ENCODE measurements around the gene CEMP1. TPM values are rescaled to one million over a fixed set of nuclear protein-coding genes. Genes with fewer than 3 reads are reported as not detected.

Gene CEMP1
- total RNA-seq, 2 donors from 2014 or later: 0.52 to 1.3 TPM

DNA sequence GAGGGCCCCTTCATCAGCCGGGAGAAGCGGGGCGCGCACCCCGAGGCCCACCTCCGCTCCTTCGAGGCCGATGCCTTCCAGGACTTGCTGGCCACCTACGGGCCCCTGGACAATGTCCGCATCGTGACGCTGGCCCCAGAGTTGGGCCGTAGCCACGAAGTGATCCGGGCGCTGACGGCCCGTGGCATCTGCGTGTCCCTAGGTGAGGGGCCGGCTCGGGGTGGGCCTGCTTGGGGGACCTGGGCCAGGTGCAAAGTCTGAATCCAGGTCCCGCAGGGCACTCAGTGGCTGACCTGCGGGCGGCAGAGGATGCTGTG lies 3.5 kb downstream of the CEMP1 start:
- no peak for DNase-seq
- no peak overlapping the region for H3K27ac ChIP-seq
- peaks cover 0 to 1% of the 10 kb centered on the region in 2 donors for H3K36me3 ChIP-seq (replicated peaks in 1 of 2; ENCODE audit: insufficient read depth in 1 of 2, low read depth in 2 of 2)
- intact Hi-C loops (cut with DNase I): no loop called here
- 93 to 98% methylated on average over 11 to 23 of the region's 24 CpGs for WGBS, 2 donors
- peaks cover 9% of the 10 kb centered on the region for H3K4me1 ChIP-seq
- H3K4me3 ChIP-seq: no peak overlapping the region
- TF ChIP-seq CTCF (IDR thresholded peaks at IDR 0.05) (no peak), POLR2A (IDR thresholded peaks at IDR 0.05) (no peak)
- no peak for ATAC-seq
- no peaks in the 10 kb centered on the region for H3K9me3 ChIP-seq
- no peaks in the 10 kb centered on the region for H3K27me3 ChIP-seq

DNA sequence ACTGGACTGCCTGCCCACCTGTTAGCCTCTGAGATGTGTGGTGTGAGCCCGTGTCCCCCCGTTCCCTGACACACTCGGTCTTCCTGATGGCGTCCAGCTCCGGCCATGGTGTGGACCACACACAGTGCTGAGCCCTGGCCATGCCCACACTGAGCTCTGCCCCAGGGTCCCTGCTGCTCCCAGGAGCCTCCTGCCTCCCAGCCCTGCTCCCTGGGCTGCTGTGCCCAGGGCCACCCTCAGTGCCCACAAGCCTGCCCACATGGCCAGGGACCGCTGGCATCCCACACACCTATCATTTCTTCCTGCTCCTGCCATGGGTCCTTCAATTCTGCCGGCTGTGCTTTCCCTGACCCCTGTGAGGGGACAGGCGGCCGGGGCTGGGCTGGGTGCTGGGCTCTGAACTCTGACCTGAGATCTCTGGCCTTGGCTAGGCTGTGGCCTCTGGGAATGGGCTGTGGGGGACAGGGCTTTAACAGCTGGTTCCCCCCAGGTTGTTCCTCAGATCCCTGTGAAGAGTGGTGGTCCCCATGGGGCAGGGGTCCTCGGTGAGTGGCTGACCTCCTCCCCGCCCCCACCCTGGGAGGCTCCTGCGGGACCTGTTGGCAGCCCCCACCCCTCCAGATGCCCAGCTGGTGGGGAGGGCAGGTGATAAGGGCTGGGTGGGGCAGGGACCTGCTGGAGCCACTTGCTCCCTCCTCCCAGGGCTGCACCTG lies 4.0 kb downstream of the CEMP1 start:
- no peak overlapping the region for H3K4me3 ChIP-seq
- H3K36me3 ChIP-seq (replicated peaks in 1 of 2; ENCODE audit: insufficient read depth in 1 of 2, low read depth in 2 of 2): peaks cover 0 to 1% of the 10 kb centered on the region in 2 donors
- TF ChIP-seq POLR2A (IDR thresholded peaks at IDR 0.05) (no peak), CTCF (IDR thresholded peaks at IDR 0.05) (no peak)
- 85 to 88% methylated on average over 5 to 12 of the region's 12 CpGs for WGBS, 2 donors
- intact Hi-C loops (cut with DNase I): no loop called here
- H3K9me3 ChIP-seq: no peaks in the 10 kb centered on the region
- no peaks in the 10 kb centered on the region for H3K27me3 ChIP-seq
- no peak for ATAC-seq
- no peak for DNase-seq
- H3K27ac ChIP-seq: no peak overlapping the region
- H3K4me1 ChIP-seq: peaks cover 9% of the 10 kb centered on the region

- Histone ChIP-seq H3K27me3 (no peaks in the 10 kb centered on the region), H3K27ac (no peak overlapping the region), H3K4me1 (peaks cover 7% of the 10 kb centered on the region), H3K4me3 (no peak overlapping the region), H3K9me3 (no peaks in the 10 kb centered on the region), H3K36me3 (replicated peaks in 1 of 2; ENCODE audit: insufficient read depth in 1 of 2, low read depth in 2 of 2) (peaks cover 0 to 1% of the 10 kb centered on the region in 2 donors)
- intact Hi-C loops (cut with DNase I): no loop called here
- DNase-seq: no peak
- ATAC-seq: no peak
- TF ChIP-seq POLR2A (IDR thresholded peaks at IDR 0.05): no peak
- 79 to 97% methylated on average over 5 to 8 of the region's 8 CpGs for WGBS, 2 donors
These were observed 5.1 kb downstream of the CEMP1 start for GRCh38 chr16:2526135-2526534.

DNA sequence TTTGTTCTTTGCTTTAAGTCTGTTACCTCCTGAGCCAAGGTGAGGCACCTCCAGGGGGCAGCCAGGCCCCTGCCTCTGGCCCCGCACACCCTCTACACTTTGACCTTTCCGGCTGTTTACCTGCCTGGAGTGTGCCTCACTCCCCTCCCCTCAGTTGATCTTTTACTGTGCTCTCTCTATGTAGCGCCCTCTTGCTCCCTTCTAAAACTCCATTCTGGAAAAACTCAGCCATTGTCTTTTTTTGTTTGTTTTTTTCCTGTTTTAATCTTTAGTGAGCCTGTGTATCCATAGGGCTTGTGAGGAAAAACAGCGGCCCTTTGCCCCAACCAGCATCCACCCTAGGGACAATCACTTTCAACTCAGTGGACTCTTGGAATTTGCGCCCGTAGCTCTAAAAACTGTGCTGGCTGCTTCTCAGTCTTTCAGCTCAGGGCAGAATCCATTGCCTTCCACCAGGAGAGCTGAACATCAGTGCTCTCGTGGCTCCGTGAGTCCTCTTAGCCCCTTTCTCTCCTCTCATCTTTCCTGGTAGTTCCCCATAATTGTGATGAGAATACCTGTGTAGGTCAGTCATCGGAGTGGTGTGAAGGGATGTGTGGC lies 6.8 kb downstream of the CEMP1 start:
- DNase-seq (no peak), ATAC-seq (no peak)
- peaks cover 0 to 1% of the 10 kb centered on the region in 2 donors for H3K36me3 ChIP-seq (replicated peaks in 1 of 2; ENCODE audit: insufficient read depth in 1 of 2, low read depth in 2 of 2)

DNA sequence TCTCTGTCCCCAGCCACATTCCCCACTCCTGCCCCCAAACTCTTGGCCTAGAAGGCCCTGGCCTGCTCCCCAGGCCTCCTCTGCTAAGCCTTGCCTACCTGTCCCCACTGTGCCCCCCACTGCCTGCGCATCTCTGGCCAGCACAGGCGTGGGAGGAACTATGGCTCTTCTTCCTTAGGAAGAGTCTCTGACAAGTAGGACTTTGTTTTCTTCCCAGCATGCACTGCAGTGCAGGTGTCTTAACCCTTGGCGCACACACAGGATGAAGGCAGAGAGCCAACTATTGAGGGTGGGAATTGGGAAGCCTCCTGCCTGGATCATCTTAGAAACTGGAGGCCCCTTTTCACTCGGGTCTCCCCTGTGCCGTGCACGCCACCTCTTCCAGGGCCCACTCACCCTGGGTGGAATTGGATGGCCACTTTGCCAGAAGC lies 7.4 kb downstream of the CEMP1 start:
- no peak overlapping the region for H3K4me3 ChIP-seq
- ATAC-seq (no peak), DNase-seq (no peak)
- peaks cover 22% of the 10 kb centered on the region for H3K4me1 ChIP-seq
- WGBS, 2 donors: 82 to 96% methylated on average over 5 to 6 of the region's 6 CpGs
- intact Hi-C loops (cut with DNase I): no loop called here
- no peaks in the 10 kb centered on the region for H3K9me3 ChIP-seq
- H3K27ac ChIP-seq: no peak overlapping the region
- H3K36me3 ChIP-seq (replicated peaks in 1 of 2; ENCODE audit: insufficient read depth in 1 of 2, low read depth in 2 of 2): peaks cover 0 to 1% of the 10 kb centered on the region in 2 donors
- H3K27me3 ChIP-seq: no peaks in the 10 kb centered on the region
- TF ChIP-seq CTCF (IDR thresholded peaks at IDR 0.05) (no peak), POLR2A (IDR thresholded peaks at IDR 0.05) (no peak)

More for the DNA sequence above, 6.8 kb downstream of the CEMP1 start:
- no peak overlapping the region for H3K4me3 ChIP-seq
- TF ChIP-seq CTCF (IDR thresholded peaks at IDR 0.05) (no peak), POLR2A (IDR thresholded peaks at IDR 0.05) (no peak)
- no peak overlapping the region for H3K27ac ChIP-seq
- intact Hi-C loops (cut with DNase I): no loop called here
- no peaks in the 10 kb centered on the region for H3K9me3 ChIP-seq
- 90% methylated on average over 9 of the region's 9 CpGs for WGBS, 2 donors
- peaks cover 16% of the 10 kb centered on the region for H3K4me1 ChIP-seq
- H3K27me3 ChIP-seq: no peaks in the 10 kb centered on the region

Measured in body of pancreas (tissue), 4 donors.